Stomach (tissue), 4 donors: ENCODE measurements around the gene EPS8L2.

ENCODE experiments used
- EP300 ChIP-seq: sonication (generic); formaldehyde crosslinking; IDR thresholded peaks from one replicate; pipeline ENCODE4 v1.6.1; 2017; ENCODE audit warnings: antibody characterized with exemption
- POLR2AphosphoS5 ChIP-seq, 3 donors: sonication (generic); formaldehyde crosslinking; IDR thresholded peaks; one replicate each; pipeline ENCODE4 v1.6.1; 2016; ENCODE audit warnings: antibody characterized with exemption in 3 of 3
- TF ChIP-seq, protein P1 (sequence below), 7 experiments: fragments of 450-650 bp in 4 of 7; fragments of 200-600 bp in 3 of 7; sonication (generic) in 3 of 7; IDR thresholded peaks; one replicate each; pipeline ENCODE4 v1.5.1; 2016 to 2019; ENCODE audit warnings: antibody characterized with exemption in 7 of 7, control low read depth in 2 of 7, mild to moderate bottlenecking in 1 of 7

DNA sequence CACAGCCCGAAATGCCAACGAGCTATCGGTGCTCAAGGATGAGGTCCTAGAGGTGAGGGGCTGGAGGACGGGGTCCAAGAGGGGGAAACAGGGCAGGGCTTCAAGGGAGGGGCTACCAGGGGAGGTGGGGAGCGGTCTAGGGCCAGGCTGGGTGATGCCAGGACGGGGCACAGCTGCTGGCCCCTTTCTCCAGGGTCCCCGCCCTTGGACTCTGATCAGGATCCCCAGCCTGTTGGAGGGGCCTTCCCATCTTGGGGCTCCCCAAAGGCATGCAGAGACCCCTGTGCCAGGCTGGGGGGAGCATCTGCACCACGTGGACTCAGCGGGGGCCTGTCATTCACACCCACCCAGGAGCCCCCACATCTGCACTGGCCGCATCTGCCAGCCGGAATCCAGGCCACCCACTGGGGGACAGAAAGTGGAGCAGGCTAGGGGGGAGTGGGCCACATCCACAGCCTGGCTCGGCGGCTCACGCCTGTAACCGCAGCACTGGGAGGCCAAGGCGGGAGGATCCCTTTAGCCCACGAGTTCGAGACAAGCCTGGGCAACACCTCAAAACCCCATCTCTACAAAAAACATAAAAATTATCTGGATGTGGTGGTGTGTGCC lies 18.9 kb downstream of the EPS8L2 start:
- no peak for TF ChIP-seq EP300
- TF ChIP-seq, protein P1, sequence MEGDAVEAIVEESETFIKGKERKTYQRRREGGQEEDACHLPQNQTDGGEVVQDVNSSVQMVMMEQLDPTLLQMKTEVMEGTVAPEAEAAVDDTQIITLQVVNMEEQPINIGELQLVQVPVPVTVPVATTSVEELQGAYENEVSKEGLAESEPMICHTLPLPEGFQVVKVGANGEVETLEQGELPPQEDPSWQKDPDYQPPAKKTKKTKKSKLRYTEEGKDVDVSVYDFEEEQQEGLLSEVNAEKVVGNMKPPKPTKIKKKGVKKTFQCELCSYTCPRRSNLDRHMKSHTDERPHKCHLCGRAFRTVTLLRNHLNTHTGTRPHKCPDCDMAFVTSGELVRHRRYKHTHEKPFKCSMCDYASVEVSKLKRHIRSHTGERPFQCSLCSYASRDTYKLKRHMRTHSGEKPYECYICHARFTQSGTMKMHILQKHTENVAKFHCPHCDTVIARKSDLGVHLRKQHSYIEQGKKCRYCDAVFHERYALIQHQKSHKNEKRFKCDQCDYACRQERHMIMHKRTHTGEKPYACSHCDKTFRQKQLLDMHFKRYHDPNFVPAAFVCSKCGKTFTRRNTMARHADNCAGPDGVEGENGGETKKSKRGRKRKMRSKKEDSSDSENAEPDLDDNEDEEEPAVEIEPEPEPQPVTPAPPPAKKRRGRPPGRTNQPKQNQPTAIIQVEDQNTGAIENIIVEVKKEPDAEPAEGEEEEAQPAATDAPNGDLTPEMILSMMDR (IDR thresholded peaks at IDR 0.05): no peak
- no peak for TF ChIP-seq POLR2AphosphoS5 (IDR thresholded peaks at IDR 0.05)
